ENCODE measurements around the gene OR52E6.
A peak's percentile ranks its signal among the peaks of the same experiment; 100 is the strongest.

Gene OR52E6

DNA sequence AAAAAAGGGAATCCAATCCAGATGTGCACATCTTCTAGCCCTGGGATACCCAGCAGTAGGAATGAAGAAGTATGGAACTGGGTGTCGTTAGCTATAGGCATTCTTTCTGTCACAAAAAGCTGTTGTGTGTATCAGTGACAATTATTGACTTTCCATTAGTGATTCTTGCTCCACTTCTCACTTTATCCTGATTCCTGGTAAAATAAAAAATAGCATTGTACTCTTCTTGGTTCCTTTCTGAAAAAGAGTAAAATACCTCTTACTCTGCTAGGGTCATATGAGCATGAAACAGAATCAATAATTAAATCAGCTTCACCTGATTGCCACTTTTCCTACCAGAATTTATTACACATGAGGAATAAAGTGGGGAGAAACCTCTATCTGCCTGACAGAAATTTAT is at the start of gene OR52E6:
OR52E6 (minus strand) TSS at position 101 of the 400 bp plus-strand sequence; CDS start at position 101, 0 bp downstream.
- no peak for DNase-seq (ENCODE audit: low read depth)

DNA sequence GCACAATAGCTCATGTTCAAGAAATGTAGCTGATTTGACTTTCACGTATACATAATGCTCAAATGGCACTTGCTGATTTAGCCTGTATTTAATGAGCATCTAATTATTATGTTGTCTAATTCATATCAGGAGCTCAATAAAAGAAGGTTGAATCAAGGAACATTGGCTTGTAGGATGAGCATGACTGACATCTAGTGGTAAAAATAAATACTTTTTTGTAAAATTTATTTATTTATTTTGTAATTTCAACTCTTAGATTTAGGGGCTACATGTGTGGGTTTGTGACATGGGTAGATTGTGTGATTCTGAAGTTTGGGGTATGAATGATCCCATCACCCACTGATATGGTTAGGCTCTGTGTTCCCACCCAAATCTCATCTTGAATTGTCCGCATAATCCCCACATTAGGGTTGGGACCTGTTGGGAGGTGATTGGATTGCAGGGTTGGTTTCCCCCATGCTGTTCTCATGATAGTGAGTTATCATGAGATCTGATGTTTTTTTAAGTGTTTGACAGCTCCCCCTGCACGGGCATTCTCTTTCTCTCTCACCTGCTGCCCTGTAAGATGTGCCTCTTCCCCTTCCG is 49.6 kb upstream of the OR52E6 start:
- DNase-seq (ENCODE audit: low read depth) = no peak

DNA sequence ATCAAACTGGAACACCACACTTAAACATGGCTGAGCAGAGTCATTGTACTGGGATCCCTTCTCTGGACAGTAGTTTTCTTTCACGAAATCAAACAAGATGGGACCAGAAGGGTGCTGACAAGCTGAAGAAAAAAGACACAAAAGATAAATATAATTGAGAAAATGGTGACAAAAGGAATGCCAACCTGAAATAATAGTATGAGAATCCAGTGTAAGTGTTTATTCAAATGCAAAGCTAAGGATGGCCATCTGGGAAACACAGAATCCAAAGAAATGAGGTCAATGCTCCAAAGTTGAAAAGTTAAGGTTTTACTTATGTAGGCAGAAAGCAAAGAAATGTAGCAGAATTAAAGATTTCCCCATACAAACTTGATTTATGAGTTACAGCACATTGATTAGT is 46.0 kb upstream of the OR52E6 start:
- no peak for DNase-seq (ENCODE audit: low read depth)

DNA sequence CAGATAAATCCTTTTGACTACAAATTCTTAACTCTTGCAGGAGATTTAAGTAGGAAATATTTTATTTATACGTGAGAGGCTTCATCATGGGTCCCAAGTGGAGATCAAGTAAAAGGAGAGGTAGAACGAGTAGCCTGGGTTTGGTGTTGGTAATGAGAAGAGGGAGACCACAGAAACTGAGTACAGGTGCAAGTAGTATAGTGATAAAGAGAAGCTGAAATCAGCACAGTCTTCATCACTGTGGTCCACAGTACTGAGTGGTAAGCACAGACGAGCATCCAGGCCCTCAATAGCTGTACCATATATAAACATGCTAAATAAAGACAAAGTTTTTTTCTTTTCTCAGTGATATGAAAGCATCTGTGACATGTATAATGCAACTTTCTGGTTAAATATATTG is 45.5 kb upstream of the OR52E6 start:
- DNase-seq (ENCODE audit: low read depth) = no peak

DNA sequence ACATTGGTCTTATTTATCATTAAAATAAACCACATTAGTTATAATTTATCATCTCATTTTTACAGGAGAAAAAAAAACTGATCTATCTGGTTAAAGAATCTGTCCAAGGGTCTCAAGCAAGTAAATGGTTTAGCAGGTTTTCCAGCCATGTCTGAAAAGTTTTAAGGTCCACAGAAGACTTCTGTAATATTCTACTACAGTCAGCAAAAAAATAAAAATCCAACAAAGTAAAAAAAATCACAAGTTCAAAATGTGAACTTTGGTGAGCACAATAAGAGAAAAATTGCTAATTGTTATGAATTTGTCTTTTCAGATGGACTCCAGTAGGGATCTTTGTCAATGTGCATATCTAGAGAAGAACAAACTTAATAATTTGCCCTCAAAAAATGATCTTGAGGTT is 40.1 kb upstream of the OR52E6 start:
- DNase-seq (ENCODE audit: low read depth) = no peak

DNA sequence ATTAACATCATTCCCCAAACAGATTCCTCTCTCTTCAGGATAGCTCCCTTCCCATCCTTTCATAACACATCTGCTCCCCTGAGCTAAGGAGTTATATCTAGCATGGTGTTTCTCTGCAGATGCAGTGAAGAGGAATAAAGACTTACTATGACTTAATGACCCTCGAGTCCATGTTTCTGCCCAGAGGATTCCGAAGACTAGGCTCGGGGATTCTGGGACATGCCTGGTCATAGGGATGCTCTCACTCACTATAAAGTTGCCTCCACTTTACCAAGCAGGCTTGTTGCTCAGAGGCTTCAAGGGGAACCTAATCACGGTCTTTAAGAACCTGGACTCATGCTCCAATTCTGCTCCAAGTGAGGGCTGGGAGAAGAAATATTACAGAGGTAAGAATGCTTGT is 38.6 kb upstream of the OR52E6 start, which contains the start of gene OR52E4:
OR52E4 (plus strand) TSS at position 301 of the 400 bp plus-strand sequence. CDS start 3,664 bp downstream, outside the sequence.
- no peak for DNase-seq (ENCODE audit: low read depth)

DNA sequence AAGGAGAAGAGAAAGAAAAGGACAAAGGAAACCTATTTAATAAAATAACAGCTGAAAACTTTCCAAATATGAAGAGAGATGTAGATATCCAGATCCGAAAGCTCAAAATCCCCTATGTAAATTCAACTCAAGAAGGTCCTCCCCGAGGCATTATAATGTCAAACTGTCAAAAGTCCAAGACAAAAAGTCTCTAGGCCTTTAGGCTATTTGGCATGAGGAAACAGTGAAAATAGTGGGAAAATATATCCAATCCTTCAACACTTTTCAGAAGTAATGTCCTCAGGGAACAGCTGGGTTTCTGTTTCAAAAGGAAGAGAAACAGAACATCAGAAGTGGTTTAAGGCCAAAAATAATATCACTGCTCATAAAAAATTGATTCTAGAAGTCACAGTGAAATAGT is 36.9 kb upstream of the OR52E6 start:
- DNase-seq (ENCODE audit: low read depth) = no peak

DNA sequence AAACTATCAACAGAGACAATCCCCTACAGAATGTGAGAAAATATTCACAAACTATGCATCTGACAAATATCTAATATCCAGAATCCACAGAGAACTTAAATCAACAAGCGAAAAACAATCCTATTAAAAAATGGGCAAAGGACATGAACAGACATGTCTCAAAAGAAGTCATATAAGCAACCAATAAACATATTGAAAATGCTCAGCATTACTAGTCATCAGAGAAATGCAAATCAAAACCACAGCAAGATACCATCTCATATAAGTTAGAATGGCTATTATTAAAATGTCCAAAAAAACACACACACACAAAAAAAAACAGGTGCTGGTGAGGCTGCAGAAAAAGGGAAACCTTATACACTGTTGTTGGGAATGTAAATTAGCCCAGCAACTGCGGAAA is 24.1 kb upstream of the OR52E6 start:
- no peak for DNase-seq (ENCODE audit: low read depth)

DNA sequence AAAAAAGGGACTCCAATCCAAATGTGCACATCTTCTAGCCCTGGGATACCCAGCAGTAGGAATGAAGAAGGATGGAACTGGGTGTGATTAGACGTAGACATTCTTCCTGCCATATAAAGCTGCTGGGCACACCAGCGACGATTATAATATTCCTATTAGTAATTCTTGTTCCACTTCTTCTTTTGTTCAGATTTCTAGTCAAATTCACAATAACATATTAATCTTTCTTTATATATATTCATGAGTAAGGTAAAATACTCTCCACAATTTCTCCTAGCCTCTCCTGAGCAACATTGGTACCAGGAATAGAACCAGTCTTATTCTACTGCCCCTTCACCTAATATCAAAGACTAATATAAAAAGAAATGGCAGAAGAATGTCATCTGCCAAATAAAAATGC is 15.9 kb upstream of the OR52E6 start, which contains the start of gene OR52E8:
OR52E8 (minus strand) TSS at position 101 of the 400 bp plus-strand sequence; CDS start at position 101, 0 bp downstream.
- no peak for DNase-seq (ENCODE audit: low read depth)

DNA sequence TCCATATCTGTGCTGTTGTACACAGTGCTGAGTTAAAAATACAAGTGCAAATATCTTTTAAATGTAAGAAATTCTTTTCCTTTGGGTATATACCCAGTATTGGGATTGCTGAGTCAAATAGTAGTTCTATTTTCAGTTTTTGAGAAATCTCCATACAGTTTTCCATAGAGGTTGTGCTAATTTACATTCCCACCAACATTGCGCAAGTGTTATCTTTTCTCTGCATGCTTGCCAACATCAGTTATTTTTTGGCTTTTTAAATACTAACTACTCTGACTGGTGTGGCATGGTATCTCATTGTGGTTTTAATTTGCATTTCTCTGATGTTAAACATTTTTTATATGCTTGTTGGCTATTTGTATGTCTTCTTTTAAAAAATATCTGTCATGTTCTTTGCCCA is 9.3 kb upstream of the OR52E6 start:
- DNase-seq (ENCODE audit: low read depth) = no peak

DNA sequence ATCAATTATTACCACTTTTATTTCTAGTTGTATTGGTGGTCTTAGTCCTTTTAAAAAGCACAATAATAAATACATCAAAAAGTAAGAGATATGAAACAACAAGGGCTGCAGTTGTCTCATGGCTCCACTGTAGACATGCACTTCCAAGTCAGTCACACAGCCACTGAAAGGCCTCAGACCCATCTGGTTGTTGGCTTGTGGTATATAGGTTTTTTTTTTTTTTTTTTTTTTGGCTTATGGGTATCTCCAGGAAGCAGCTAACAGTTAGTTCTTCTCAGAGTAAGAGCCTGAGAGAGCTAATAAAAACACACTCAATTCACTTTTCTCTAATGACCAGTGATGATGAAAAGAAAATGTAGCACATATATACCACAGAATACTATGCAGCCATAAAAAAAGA is 6.0 kb upstream of the OR52E6 start:
- DNase-seq (ENCODE audit: low read depth) = peak; percentile 49

DNA sequence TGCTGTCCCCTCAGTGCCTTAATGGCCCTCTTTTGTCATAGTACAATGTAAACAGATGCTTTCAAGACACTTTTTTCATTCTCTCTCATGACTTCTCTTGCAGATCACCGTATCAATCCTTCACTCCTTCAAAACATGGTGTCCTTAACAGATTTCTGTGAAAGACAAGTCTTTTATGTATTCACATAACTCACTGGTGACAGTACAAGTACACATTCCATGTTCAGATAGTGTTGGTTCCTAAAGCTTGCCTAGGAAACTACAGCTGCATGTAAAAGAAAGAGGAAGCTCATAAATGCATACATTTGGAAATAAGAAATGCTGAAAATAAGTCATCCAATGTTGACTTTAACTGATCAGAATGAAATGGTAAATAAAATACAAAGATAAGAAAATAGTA is 5.0 kb upstream of the OR52E6 start:
- no peak for DNase-seq (ENCODE audit: low read depth)

DNA sequence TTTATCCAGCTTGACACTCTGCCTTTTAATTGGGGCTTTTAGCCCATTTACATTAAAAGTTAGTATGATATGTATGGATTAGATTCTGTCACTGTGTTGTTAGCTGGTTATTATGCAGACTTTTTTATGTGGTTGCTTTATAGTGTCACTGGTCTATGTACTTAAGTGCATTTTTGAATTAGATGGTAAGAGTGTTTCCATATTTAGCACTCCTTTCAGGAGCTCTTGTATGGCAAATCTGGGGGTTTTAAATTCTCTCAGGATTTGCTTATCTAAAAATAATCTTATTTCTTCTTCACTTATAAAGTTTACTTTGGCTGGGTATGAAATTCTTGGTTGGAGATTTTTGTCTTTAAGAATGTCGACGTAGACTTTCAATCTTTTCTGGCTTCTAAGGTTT is 4.0 kb downstream of the OR52E6 start:
- DNase-seq (ENCODE audit: low read depth) = no peak

DNA sequence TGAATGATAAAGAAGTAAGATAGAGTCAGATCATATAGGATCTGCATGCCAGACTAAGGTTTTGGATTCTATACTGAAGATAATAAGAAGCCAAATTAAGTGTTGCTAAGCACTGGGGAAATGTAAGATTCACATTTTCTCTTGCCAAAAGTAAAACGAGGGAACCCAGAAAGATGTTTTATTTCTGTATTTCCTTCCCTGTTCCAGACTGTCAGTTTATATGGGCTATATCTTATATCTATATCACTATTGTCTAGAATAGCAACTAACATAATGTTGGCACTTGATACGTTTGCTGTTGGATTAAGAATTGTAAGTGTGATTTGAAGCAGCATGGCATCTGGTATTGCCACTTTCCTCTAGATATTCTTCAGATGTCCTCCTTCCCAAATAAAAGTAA is 8.3 kb downstream of the OR52E6 start:
- no peak for DNase-seq (ENCODE audit: low read depth)

DNA sequence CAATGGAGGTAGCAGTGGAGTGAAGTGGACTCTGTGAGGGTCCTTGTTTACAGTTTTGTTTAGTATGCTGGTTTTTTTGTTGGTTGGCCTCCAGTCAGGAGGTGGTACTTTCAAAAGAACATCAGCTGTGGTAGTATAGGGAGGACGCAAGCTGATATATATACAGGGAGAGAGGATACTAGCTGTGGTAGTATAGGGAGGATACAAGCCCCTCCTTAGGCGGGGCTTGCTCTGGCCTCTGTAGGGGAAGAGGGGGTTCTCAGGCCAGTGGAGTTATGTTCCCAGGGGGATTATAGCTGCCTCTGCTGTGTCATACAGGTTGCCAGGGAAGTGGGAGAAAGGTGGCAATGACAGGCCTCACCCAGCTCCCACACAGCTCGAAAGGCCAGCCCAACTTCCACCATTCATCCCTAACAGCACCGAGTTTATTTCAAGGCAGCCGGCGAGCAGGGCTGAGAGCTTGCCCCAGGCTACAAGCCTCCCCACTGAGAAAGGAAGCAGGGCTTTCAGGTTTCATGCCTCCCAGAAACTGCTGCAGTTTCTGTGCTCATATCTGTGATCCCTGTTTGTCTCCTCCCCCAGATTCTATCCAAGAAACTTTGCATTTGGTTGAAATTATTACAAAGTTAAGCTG is 10.4 kb downstream of the OR52E6 start:
- no peak for DNase-seq (ENCODE audit: low read depth)

DNA sequence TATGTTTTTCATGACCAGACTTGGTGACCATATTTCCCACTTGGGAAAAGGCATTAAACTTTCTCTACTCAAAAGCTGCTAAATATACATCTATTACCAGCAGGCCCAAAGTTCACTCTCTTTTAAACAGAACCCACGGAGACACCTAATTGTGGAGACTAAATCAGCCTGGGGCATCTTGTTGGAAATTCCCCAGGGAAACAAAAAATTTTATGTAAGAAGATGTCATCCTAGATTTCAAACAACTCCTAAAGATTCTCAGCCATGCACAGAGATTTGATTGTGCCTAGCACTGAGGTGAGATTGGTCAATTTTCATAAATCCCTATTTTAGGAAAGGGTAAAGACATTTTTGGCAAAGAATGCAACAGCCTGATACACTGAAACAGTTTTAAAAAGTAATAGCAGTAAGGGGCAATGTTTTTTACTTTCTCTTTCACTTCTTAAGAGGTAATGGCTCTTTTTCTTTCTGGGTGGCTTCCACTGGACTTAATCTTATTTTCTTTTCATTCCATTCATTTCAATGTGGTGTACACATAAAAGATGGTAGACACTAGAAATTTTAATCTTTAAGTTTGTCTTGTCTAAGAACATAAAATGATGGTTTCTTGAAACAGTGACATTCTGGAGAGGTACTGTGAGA is 23.3 kb downstream of the OR52E6 start:
- no peak for DNase-seq (ENCODE audit: low read depth)

DNA sequence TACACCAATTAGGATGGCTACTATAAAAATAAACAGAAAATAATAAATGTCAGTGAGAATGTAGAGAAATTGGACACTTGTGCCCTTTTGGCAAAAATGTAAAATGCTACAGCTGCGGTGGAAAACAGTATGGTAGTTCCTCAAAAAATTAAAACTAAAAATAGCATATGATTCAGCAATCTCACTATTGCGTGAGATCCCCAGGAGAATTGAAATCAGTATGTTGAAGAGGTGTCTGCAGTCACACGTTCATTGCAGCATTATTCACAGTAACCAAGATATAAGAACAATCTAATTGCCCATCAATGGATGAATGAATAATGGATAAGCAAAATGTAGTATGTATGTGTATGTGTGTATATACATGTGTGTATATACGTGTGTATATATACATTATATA is 26.2 kb downstream of the OR52E6 start:
- DNase-seq (ENCODE audit: low read depth) = no peak

DNA sequence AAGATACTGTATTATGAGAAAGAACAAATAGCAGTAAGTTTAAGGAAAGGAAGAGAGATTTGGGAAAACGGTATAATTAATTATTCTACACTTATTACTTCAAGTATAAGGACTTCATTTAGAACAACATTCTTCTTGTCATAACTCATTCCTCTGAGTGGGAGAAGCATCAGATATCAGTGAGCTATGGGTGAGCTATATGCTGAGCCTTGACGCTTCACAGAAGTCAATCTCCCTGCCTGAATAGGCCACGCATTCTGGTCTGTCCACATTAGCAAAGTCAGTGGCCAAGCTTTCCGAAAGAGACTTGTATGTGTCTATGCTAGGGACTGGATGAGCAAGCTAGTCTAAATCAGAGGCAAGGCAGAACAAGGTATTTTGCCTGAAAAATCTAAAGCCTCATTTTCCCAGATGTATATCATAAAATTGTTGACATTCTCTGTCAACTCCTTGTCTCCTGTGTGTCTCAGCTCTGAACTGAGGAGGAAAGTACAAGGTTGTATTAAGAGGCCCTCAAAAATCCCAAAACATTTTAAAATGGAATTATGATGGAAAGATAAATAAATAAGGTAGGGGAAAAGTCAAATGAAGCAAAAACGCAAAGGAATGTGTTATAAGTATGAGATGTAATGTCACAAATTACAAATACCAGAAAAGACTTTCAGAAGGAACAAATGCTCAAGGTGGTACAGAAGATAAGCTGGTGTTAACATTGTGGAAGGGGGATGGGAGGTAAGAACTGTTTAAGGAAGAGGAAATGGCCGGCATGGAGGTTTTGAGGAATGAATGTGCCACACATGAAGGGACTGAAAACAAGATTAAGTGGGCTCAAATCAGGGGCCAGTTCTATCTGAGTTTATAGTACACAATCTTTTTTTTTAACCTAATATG is 31.5 kb downstream of the OR52E6 start:
- peak; percentile 45 for DNase-seq (ENCODE audit: low read depth)

DNA sequence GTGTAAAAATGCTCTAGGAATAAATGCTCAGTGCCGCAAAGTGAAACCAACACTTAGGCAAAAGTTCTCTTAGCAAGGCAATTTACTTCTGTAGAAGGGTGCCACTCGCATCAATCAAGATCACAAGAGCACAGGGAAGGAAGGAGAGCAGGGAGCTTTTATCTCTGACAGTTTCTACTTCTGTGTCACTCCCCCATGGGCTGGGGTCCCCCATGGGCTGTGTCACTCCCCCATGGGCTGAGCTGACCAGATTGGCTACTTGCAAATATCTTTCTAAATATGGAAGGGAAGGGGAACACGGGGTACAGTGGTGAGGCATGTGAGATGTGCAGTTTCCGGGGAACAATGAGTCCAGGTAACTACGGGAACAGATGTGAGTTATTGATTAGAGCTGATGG is 32.6 kb downstream of the OR52E6 start:
- no peak for DNase-seq (ENCODE audit: low read depth)

DNA sequence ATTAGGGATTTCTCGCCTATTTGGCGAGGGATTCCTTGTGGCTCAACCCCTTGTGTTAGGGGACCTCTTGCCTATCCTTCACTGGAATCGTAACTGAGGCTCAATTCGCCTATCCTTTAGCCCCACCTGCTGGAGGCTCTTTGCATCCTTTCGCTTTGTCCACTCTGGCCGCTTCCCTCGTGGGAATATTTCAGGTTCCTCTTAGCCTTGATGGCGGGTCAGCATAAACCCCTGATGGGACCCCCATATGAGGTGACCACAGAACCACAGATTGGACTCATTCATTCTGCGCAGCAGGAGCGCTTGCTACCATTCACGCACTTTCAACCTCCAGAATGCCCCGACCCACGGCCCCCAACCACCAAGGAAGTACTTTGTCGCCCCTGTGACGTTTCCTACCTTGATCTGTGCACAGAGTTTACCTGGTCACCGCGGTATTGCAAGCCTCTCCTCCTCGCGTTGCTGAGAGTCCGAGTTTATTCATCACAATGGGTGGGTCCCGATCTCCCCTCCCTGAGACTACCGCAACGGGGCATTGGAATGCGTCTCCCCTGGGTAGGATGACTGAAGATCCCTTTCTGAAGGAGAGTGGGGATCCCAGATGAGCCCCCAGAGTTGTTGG is 33.1 kb downstream of the OR52E6 start, which contains the start of gene OR52N2:
OR52N2 (plus strand) TSS at position 425 of the 622 bp plus-strand sequence. CDS start 11,412 bp downstream, outside the sequence.
- peak; percentile 11 for DNase-seq (ENCODE audit: low read depth)

DNA sequence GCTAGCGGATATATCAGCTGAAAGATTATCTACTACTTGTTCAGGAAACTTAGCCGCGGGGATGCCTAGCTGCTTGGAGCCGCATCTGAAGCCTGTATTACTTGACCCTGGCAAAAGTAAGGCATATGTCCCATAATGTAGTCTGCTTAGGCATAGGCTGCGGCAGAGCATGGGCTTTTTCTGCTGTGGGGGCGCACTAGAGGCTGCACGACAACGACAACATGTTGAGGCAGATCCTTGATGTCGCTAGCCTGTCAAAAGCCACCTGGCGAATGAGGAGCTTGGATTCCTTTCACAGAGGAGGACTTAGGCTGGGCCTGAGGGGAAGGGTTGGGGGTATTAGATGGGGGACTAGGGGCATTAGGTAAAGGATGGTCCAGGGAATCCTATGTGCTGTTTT is 34.1 kb downstream of the OR52E6 start:
- DNase-seq (ENCODE audit: low read depth) = no peak

DNA sequence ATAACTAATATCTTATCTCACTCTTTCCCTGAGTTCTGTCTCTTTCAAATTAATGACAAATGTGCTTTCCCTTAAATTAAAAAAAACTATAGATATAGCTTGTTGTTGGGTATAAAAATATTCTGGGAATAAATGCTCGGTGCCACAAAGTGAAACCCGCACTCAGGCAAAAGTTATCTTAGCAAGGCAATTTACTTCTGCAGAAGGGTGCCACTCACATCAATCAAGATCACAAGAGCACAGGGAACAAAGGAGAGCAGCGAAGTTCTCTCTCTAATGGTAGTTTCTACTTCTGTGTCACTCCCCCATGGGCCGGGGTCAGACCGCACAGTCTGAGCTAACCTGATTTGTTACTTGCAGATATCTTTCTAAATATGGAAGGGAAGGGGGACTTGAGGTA is 37.7 kb downstream of the OR52E6 start:
- no peak for DNase-seq (ENCODE audit: low read depth)
